Astrocyte of the cerebellum (primary cell): ENCODE measurements around the gene AADAC.

Experiments
- DNase-seq: peaks from one replicate; pipeline ENCODE4 v3.0.0-alpha.2; 2011; ENCODE audit warnings: low read depth
- H3K4me3 ChIP-seq: 2 replicates; pipeline ENCODE4 v1.5.1; 2011; ENCODE audit warnings: mild to moderate bottlenecking, low read depth, low read length, moderate library complexity
- CTCF ChIP-seq: IDR thresholded peaks from 2 replicates; pipeline ENCODE4 v1.5.1; 2012; ENCODE audit warnings: low read length, low read depth, moderate library complexity, mild to moderate bottlenecking; ENCODE audit errors: missing control alignments
- in situ Hi-C: cut with HindIII; loops from 2 replicates; pipeline ENCODE4 v1.10.0; 2017; ENCODE audit warnings: low sequenced_read_pairs

Gene AADAC

GRCh38 chr3:151835751-151836525 is 22.0 kb downstream of the AADAC start:
- H3K4me3 ChIP-seq = no peak overlapping the region
- in situ Hi-C loops = no loop called here
- peak; percentile 74 for DNase-seq
- no peak for TF ChIP-seq CTCF

GRCh38 chr3:151837057-151837456 is 23.1 kb downstream of the AADAC start:
- H3K4me3 ChIP-seq = no peak overlapping the region
- no peak for TF ChIP-seq CTCF
- no peak for DNase-seq
- in situ Hi-C loops = no loop called here

- peak; percentile 74 for TF ChIP-seq CTCF
- in situ Hi-C loops = no loop called here
- H3K4me3 ChIP-seq = no peak overlapping the region
- DNase-seq = peak; percentile 81
These were observed 24.8 kb downstream of the AADAC start for GRCh38 chr3:151838574-151839312.

- TF ChIP-seq CTCF = no peak
- in situ Hi-C loops = no loop called here
- H3K4me3 ChIP-seq = no peak overlapping the region
These were observed 25.4 kb downstream of the AADAC start for GRCh38 chr3:151839313-151839631.

GRCh38 chr3:151841801-151842200 is 27.9 kb downstream of the AADAC start:
- no peak for DNase-seq
- no peak overlapping the region for H3K4me3 ChIP-seq
- TF ChIP-seq CTCF = no peak
- in situ Hi-C loops = no loop called here

More at GRCh38 chr3:151839313-151839631, 25.4 kb downstream of the AADAC start:
- no peak for DNase-seq

- no peak for TF ChIP-seq CTCF
- no peak for DNase-seq
- H3K4me3 ChIP-seq = no peak overlapping the region
- in situ Hi-C loops = no loop called here
These were observed 29.4 kb downstream of the AADAC start for GRCh38 chr3:151843275-151843674.
